Right cardiac atrium (tissue), 5 donors: Measurements from ENCODE around the gene COG4. TPM values are rescaled to one million over a fixed set of nuclear protein-coding genes. Genes with fewer than 3 reads are reported as not detected.
"Not testable (repeated sequence)": the region's sequence is repeated elsewhere in the genome, so short reads cannot be mapped to it uniquely, and the experiment has no call there.

Source experiments
- ATAC-seq, 2 donors: fragments of 200-7000 bp; cut with Tn5 transposase; one replicate each; pipeline versions ENCODE4 v1.8.0 to v1.9.1; 2020; ENCODE audit warnings: moderate library complexity in 2 of 2, mild to moderate bottlenecking in 1 of 2
- DNase-seq, 3 donors: peaks; one replicate each; pipeline ENCODE4 v3.0.0-alpha.2; 2020
- H3K27ac ChIP-seq: one replicate; pipeline ENCODE4 v1.5.1; 2013; ENCODE audit warnings: mild to moderate bottlenecking, low read length, control low read depth, moderate library complexity
- H3K27me3 ChIP-seq: one replicate; pipeline ENCODE4 v1.6.1; 2013; ENCODE audit not compliant: control insufficient read depth, insufficient read depth
- H3K4me1 ChIP-seq: one replicate; pipeline ENCODE4 v1.6.1; 2013; ENCODE audit warnings: low read length; ENCODE audit not compliant: control insufficient read depth, insufficient read depth
- H3K4me3 ChIP-seq: one replicate; pipeline ENCODE4 v1.5.1; 2013; ENCODE audit warnings: low read length, control low read depth
- H3K9me3 ChIP-seq: one replicate; pipeline ENCODE4 v1.6.1; 2013; ENCODE audit warnings: low read length; ENCODE audit not compliant: control insufficient read depth
- WGBS: extraction: QIAGEN DNeasy Blood & Tissue Kit; methylation state at CpG from one replicate; pipeline ENCODE4 v1.1.7; 2013; 5-methylcytosine and 5-hydroxymethylcytosine counted together
- intact Hi-C, 4 donors: fragments of 100-400 bp; cut with DNase I; formaldehyde crosslinking; loops; one replicate each; pipeline versions ENCODE4 v1.11.0 to v1.14.0; 2022 to 2023
- polyA plus RNA-seq: library from polyadenylated mRNA; stranded (reverse); fragments of 200-250 nt; gene quantifications from one replicate; pipeline ENCODE4 v1.2.3, GENCODE V29; 2013
- total RNA-seq, 4 donors: library from RNA; stranded (reverse); fragmentation: NEBNext Ultra II Directional; extraction: Animal tissue kit (Norgen Biotek cat#: 25700); gene quantifications; one replicate each; pipeline ENCODE4 v1.2.1, GENCODE V29; 2021
- donor health status: healthy with polysubstance abuse.
- donor health status: DM: no; HTN: yes; CAD: no.
- donor health status: DM: no; HTN: no; CAD: no.
- donor health status: DM: no; HTN: yes; CAD: no; lungs with severe emphysema.
- donor health status: DM: yes; HTN: yes; CAD: no.

COG4 gene
- total and polyA plus RNA-seq, 5 donors: 29.2 to 40.8 (median 34.1) TPM

DNA sequence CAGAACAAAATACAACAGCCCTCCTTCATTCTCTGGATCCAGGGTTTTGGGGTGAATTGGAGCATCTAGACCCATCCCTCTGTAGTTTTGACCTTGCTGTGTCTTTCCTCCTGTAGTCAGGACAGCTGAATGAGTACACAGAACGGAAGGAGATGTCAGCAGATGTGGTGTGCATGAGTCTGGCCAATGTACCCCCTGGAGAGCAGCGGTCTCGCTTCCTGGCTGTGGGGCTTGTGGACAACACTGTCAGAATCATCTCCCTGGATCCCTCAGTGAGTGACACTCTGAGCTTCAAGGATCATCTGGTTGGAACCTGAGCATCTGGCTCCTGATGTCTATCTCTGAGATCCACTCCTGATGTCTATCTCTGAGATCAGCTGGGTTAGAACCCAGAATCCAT, 32.7 kb upstream of the COG4 start:
- H3K27me3 ChIP-seq: no peaks in the 10 kb centered on the region
- H3K4me1 ChIP-seq: no peaks in the 10 kb centered on the region
- ATAC-seq (no peak), DNase-seq (no peak)
- no peak overlapping the region for H3K4me3 ChIP-seq
- no peaks in the 10 kb centered on the region for H3K9me3 ChIP-seq
- 60% methylated on average over 3 of the region's 3 CpGs for WGBS
- H3K27ac ChIP-seq: no peak overlapping the region
- intact Hi-C loops: loop anchor here in 1 of 4 donors (10.0 kb wide), 1 partner anchor 79 kb away; no protein-coding TSS in a partner anchor

DNA sequence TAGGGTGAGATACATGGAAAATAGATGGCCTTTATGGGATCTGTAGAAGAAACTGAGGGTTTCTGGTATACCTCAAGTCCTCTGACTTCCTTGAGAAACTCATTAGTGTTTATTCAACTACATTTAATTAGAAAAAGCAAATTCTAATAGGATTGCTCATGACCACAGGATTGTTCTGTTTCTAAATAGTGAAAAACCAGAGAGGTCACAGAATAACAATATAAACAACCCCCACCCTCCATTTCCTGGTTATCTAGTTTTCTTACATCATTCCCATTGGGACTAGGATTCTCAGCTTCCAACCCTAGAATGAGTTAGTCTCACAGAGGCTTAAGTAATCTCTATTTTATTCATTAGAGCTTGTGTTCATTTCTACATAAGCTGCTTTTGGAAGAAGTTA, 30.3 kb upstream of the COG4 start:
- no peak for DNase-seq
- Histone ChIP-seq H3K9me3 (no peaks in the 10 kb centered on the region), H3K4me3 (no peak overlapping the region), H3K4me1 (no peaks in the 10 kb centered on the region), H3K27me3 (no peaks in the 10 kb centered on the region), H3K27ac (no peak overlapping the region)
- intact Hi-C loops: loop anchor here in 1 of 4 donors (10.0 kb wide), 1 partner anchor 81 kb away; no protein-coding TSS in a partner anchor
- ATAC-seq: peak in 1 of 2 donors; percentile 57

DNA sequence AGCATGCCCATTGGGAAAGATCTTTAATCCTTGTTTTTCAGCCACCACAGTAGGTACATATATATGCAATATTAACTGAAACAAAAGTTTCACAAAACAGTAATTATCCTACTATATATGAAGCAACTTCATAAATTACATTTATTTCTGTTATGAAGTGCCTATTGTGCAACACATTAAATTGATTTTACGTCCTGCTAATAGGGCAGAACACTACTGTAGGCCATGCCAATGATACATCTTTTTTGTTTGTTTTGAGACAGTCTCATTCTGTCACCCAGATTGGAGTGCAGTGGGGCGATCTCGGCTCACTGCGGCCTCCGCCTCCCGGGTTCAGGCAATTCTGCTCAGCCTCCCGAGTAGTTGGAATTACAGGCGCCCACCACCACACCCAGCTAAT, 29.3 kb upstream of the COG4 start:
- ATAC-seq (no peak), DNase-seq (no peak)
- intact Hi-C loops: loop anchor here in 1 of 4 donors (10.0 kb wide), 1 partner anchor 82 kb away; no protein-coding TSS in a partner anchor
- H3K27me3 ChIP-seq: no peaks in the 10 kb centered on the region
- WGBS: 96% methylated on average over 8 of the region's 8 CpGs
- H3K9me3 ChIP-seq: no peaks in the 10 kb centered on the region
- no peaks in the 10 kb centered on the region for H3K4me1 ChIP-seq
- no peak overlapping the region for H3K4me3 ChIP-seq
- no peak overlapping the region for H3K27ac ChIP-seq

DNA sequence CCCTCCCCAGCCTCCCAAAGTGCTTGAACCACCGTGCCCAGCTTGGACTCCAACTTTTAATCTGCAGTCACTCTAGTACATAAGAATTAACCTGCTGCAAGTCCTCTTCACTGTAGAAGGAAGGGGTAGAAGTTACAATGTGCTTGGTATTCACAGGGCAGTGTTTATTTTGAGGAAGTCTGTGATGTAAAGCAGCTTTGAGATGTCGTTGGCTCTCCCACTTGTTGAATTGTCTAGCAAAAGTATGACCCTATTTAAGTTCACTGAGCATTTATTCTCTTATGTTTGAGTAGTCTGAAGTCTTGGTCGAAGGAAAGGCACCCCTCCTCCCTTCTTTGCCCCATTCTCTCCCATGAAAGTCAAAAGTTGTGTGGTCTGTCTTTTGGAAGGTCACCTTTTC, 28.4 kb upstream of the COG4 start:
- WGBS: 84% methylated on average over 3 of the region's 3 CpGs
- no peak for DNase-seq
- no peak overlapping the region for H3K4me3 ChIP-seq
- no peak overlapping the region for H3K27ac ChIP-seq
- ATAC-seq: no peak
- no peaks in the 10 kb centered on the region for H3K9me3 ChIP-seq
- intact Hi-C loops: loop anchor here in 1 of 4 donors (10.0 kb wide), 1 partner anchor 83 kb away; no protein-coding TSS in a partner anchor
- H3K27me3 ChIP-seq: no peaks in the 10 kb centered on the region
- H3K4me1 ChIP-seq: no peaks in the 10 kb centered on the region

DNA sequence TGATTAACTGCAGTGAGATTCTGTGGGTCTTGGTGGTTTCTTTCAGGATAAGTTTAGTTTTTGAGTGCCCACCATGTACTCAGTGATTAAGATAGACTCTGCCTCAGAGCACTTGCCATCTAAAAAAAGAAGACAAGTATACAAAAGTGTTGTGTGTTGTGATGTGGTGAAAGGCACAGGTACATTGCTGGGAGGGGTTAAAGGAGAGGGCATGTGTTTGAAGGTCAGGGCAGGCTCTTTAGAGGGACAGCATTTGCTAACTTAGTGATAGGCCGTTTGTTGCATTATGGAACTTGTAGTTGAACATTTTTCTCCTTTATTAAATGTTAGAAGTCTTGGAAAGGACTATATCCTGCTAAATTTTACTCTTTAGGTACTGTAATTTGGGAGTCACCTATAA, 26.7 kb upstream of the COG4 start:
- Histone ChIP-seq H3K4me1 (no peaks in the 10 kb centered on the region), H3K27ac (no peak overlapping the region), H3K27me3 (no peaks in the 10 kb centered on the region), H3K4me3 (no peak overlapping the region), H3K9me3 (no peaks in the 10 kb centered on the region)
- 53% methylated on average over 1 of the region's 1 CpG for WGBS
- intact Hi-C loops: loop anchor here in 1 of 4 donors (10.0 kb wide), 1 partner anchor 85 kb away; no protein-coding TSS in a partner anchor
- no peak for ATAC-seq
- DNase-seq: no peak

DNA sequence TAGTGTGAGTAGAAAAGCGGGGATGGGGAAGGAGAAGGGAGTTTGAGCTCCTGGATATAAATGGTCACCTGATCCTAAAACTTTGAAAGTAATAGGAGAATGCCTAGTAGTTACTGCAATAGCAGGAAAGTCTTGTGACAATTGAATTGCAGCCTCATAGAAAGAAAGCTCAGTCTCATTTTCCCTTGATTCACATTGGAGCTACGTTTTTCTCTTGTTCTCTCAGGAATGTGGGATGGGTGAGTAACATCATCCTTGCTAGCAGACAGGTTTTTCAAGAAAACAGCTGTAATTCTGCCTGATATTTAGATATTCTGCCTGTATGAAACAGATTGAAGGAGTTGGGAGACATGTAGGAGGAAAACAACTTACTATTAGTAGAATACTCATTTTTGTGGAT, 25.6 kb upstream of the COG4 start:
- DNase-seq (no peak), ATAC-seq (no peak)
- Histone ChIP-seq H3K4me1 (no peaks in the 10 kb centered on the region), H3K27ac (no peak overlapping the region), H3K27me3 (no peaks in the 10 kb centered on the region), H3K9me3 (no peaks in the 10 kb centered on the region), H3K4me3 (no peak overlapping the region)
- 79% methylated on average over 2 of the region's 2 CpGs for WGBS
- intact Hi-C loops: no loop called here

DNA sequence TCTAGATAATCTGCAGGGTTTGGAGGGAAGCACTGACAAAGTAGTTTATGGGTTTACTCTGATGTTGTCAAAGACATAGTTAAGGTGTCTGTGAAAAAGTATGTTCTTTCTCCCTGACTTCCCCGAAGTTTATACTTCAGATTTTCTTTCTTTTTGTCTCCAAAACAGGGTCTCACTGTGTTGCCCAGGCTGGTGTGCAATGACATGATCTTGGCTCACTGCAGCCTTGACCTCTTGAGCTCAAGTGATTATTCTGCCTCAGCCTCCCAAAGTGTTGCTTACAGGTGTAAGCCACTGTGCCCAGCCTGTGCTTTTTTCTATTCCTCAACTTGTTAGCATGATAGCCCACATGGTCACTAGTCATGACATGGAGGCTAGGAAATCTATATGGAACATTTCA, 21.2 kb upstream of the COG4 start:
- 80% methylated on average over 1 of the region's 1 CpG for WGBS
- Histone ChIP-seq H3K4me1 (no peaks in the 10 kb centered on the region), H3K27ac (no peak overlapping the region), H3K27me3 (no peaks in the 10 kb centered on the region), H3K4me3 (no peak overlapping the region), H3K9me3 (no peaks in the 10 kb centered on the region)
- intact Hi-C loops: no loop called here
- no peak for ATAC-seq
- DNase-seq: no peak

DNA sequence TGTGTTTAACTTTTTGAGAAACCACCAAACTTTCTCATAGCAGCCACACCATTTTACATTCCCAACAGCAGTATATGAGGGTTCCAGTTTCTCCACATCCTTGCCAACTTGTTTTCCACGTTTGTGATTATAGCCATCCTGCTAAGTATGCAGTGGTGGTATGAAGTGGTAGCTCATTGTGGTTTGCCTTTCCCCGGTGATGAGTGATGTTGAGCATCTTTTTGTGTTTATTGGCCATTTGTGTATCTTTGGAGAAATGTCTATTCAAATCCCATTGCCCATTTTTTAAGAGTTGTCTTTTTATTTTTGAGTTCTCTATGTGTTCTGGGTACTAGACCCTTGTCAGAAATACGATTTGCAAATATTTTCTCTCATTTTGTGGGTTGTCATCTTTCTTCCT, 17.6 kb upstream of the COG4 start:
- no peaks in the 10 kb centered on the region for H3K27me3 ChIP-seq
- no peak for DNase-seq
- no peak overlapping the region for H3K4me3 ChIP-seq
- ATAC-seq: no peak
- no peaks in the 10 kb centered on the region for H3K9me3 ChIP-seq
- intact Hi-C loops: no loop called here
- 47% methylated on average over 3 of the region's 3 CpGs for WGBS
- no peaks in the 10 kb centered on the region for H3K4me1 ChIP-seq
- no peak overlapping the region for H3K27ac ChIP-seq

DNA sequence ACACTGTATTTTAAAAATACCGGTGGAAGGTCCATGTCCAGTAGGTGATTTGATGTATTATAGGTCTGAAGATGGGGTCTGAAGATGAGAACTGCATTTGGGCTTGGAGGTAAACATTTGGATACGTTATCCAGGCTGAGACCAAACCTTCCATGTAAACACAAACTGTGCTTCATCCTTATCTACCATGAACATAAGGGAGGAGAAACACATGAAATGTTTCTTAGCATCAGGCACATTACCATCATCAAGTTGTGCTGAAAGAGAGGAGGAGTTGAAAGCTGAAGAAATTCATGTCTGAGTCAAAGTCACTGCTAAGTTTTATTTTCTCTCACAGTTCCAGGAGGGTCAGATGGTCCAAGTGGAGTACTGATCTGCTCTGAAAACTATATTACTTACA, 11.6 kb upstream of the COG4 start:
- no peak for ATAC-seq
- Histone ChIP-seq H3K27me3 (no peaks in the 10 kb centered on the region), H3K27ac (no peak overlapping the region), H3K4me3 (no peak overlapping the region), H3K9me3 (no peaks in the 10 kb centered on the region), H3K4me1 (no peaks in the 10 kb centered on the region)
- intact Hi-C loops: loop anchor here in 2 of 4 donors (5.0 to 10.0 kb wide), 2 partner anchors 110 to 117 kb away; partner anchors contain the start of gene IL34 (in 1 of the 2)
- no peak for DNase-seq
- WGBS: 78% methylated on average over 2 of the region's 2 CpGs

DNA sequence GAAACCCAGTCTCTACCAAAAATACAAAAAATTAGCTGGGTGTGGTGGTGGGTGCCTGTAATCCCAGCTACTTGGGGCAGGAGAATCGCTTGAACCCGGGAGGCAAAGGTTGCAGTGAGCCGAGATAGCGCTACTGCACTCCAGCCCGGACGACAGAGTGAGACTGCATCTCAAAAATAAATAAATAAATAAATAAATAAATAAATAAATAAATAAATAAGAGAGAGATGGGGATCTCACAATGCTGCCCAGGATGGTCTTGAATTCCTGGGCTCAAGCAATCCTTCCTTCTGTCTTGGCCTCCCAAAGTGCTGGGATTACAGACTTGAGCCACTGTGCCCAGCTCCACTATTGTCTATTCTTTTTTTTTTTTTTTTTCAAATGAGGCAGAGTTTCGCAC, 6.6 kb upstream of the COG4 start:
- H3K27me3 ChIP-seq, H3K9me3 ChIP-seq, ATAC-seq, H3K4me3 ChIP-seq, DNase-seq, H3K27ac ChIP-seq, H3K4me1 ChIP-seq: not testable (repeated sequence)
- 95% methylated on average over 7 of the region's 7 CpGs for WGBS
- intact Hi-C loops: loop anchor here (5.0 to 10.0 kb wide), 4 partner anchors 115 to 155 kb away; partner anchors contain the start of gene IL34 (in 1 of the 4)

DNA sequence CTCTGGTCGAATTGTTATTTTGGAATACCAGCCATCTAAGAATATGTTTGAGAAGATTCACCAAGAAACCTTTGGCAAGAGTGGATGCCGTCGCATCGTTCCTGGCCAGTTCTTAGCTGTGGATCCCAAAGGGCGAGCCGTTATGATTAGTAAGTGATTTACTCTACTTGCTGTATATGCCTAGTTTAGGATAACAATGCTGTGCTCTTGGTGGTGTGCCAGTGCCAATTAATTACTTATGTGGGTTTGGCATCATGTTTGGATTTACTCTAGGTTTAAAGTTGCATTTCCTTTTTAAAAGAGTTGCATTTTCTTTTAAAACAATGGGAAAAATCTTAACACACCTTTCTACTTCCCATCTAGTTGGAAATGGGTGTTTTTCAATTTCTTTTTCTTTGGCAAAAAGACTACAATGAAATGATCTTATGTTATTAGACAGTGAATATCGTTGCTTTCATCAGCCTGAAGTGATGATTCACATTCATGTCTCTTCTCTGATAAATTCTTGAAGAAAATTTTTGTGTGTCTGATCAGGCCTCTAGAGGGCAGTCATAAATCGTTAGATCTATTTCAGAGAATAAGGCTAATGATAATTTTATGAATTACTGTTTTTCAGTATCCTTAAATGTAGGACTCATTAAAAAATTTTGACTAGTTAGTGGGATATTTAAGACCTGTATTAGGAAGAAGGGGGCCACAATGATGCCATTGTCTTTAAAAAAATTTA, 5.9 kb upstream of the COG4 start:
- intact Hi-C loops: loop anchor here in 2 of 4 donors (10.0 kb wide), 2 partner anchors 126 to 154 kb away; no protein-coding TSS in a partner anchor
- Histone ChIP-seq H3K4me1 (peaks cover 2% of the 10 kb centered on the region), H3K4me3 (no peak overlapping the region)

More for the DNA sequence above, 5.9 kb upstream of the COG4 start:
- no peak overlapping the region for H3K27ac ChIP-seq
- DNase-seq (no peak), ATAC-seq (no peak)
- H3K27me3 ChIP-seq: no peaks in the 10 kb centered on the region
- WGBS: 62% methylated on average over 8 of the region's 8 CpGs
- H3K9me3 ChIP-seq: no peaks in the 10 kb centered on the region
